ENCODE data around the gene CKS2.
"Not testable (repeated sequence)": the region's sequence is repeated elsewhere in the genome, so short reads cannot be mapped to it uniquely, and the experiment has no call there.

The CKS2 gene

DNA sequence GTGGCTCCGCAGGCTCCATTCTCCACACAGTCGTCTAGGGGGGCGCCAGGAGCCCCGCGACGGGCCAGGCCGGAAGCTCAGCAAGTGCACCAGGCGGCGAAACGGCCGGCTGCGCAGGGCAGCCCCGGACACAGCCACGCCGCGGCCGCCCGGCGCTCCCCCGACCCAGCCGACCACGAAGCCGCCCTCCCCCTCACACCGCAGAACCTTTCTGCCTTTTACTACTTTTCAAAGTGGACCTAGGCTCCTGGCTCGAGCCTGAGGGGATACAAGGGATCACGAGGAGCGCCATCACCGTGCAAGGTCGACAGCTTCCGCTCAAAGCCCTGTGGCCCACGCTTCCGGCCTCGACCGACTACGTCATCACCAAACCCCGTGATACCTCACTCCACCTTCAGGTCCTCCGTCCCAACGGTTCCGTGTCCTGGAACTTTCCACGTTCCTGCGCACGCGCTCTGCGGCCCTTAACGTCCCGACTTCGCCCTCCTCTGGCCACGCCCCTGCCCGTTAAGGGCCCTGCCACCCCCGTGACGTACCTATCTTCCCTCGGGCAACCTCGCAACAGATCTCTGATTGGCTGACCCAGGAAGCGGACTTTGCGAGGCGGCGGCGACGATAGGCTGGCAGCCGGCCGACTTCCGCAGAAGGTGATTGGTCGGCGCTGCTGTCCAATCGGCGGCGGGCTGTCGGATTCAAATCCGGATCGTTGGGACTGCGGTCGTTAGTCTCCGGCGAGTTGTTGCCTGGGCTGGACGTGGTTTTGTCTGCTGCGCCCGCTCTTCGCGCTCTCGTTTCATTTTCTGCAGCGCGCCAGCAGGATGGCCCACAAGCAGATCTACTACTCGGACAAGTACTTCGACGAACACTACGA is at the start of gene CKS2:
CKS2 (plus strand) TSS at position 721 of the 871 bp plus-strand sequence; CDS start at position 819, 98 bp downstream.
- DNase-seq (ENCODE audit: low read depth, low spot score) = peak; percentile 99

DNA sequence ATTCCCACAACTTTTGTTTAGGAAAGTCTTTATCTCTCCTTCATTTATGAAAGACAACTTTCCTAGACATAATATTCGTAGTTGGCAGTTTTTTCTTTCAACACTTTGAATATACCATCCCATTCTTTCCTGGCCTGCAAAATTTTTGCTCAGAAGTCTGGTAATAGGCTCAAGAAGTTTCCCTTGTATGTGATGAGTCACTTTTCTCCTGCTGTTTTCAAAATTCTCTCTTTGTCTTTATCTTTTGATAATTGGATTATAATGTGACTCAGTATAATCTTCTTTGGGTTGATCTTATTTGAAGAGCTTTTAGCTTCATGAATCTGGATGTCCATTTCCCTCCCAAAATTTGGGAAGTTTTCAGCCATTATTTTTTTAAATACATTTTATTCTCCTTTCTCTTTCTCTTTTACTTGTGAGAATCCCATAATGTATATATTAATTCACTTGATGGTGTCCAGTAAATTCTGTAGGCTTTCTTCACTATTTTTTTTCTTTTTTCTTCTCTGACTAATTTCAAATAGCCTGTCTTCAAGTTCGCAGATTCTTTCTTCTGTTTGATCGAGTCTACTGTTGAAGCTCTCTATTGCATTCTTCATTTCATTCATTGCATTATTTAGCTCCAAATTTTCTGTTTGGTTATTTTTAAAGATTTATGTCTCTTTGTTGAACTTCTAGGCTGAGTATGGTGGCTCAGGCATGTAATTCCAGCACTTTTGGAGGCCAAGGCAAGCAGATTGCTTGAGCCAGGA is 37.3 kb upstream of the CKS2 start:
- DNase-seq (ENCODE audit: low read depth, low spot score) = no peak

DNA sequence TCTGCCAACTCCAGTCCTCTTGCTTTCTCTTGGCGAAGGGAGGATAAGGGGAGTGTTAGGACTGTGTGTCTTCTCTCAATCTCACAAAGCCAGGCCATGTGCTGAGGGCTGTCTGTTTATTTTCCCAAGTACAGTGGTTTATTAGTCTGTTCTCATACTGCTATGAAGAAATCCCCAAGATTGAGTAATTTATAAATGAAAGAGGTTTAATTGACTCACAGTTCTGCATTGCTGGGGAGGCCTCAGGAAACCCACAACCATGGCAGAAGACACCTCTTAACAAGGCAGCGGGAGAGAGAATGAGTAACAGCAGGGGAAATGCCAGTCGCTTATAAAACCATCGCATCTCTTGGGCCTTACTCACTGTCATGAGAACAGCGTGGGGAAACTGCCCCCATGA is 36.2 kb upstream of the CKS2 start:
- DNase-seq (ENCODE audit: low read depth, low spot score) = no peak

DNA sequence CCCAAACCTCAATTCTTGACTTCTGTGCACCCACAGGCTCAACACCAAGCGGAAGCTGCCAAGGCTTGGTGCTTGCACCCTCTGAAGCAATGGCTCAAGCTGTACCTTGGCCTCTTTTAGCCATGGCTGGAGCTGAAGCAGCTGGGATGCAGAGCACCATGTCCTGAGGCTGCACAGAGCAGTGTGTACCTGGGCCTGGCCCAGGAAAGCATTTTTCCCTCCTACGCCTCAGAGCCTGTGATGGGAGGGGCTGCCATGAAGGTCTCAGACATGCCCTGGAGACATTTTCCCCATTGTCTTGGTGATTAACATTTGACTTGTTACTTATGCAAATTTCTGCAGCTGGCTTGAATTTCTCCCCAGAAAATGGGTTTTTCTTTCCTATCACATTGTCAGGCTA is 35.0 kb upstream of the CKS2 start:
- not testable (repeated sequence) for DNase-seq (ENCODE audit: low read depth, low spot score)

DNA sequence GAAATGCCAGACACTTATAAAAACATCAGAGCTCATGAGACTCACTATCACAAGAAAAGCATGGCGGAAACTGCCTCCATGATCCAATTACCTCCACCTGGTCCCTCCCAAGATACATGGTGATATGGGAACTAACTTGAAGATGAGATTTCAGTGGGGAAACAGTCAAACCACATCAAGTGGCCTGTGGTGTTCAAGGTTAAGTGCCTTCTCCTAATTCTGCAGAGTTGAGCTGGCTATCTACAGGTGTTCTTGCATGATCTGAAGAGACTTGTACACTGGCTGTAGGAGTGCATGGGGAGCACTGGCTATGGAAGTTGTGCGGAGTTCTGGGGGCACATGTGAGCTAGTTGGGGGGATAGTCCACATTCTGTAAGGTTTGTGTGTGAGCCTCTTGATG is 34.0 kb upstream of the CKS2 start:
- DNase-seq (ENCODE audit: low read depth, low spot score) = no peak

DNA sequence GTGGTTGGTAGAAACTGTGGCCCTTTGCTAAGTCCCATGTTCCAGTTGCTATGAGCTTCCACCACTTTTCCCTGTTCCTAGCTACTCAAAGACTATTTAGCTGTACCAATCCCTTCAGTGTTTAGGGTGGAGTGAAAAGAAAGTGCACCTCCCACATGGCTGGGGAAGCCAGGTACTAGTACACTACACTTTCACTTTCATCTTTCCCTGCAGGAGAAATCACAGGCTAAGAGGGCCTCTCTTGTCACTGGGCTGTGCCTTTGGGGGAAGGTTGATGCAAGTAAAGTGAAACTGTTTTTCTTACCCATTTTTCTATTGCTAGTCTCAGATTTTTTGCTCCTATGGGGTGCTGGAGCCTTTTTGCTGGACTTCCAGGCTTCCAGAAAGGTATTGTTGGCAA is 33.5 kb upstream of the CKS2 start:
- DNase-seq (ENCODE audit: low read depth, low spot score) = no peak

DNA sequence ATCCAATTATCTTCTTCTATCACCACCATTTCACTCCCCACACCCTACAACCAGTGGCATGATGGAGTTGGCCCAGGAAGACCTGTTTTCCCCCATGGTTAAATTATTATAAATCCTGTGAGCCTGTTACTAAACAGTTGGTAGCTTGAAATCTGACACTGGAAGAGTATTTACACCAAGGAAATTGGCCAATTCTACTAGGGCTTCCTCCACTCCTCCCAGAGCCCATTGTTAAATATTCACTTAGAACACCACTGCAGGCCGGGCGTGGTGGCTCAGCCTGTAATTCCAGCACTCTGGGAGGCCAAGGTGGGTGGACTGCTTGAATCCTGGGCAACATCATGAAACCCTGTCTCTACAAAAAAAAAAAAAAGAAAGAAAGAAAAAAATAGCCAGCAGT is 32.4 kb upstream of the CKS2 start:
- no peak for DNase-seq (ENCODE audit: low read depth, low spot score)

DNA sequence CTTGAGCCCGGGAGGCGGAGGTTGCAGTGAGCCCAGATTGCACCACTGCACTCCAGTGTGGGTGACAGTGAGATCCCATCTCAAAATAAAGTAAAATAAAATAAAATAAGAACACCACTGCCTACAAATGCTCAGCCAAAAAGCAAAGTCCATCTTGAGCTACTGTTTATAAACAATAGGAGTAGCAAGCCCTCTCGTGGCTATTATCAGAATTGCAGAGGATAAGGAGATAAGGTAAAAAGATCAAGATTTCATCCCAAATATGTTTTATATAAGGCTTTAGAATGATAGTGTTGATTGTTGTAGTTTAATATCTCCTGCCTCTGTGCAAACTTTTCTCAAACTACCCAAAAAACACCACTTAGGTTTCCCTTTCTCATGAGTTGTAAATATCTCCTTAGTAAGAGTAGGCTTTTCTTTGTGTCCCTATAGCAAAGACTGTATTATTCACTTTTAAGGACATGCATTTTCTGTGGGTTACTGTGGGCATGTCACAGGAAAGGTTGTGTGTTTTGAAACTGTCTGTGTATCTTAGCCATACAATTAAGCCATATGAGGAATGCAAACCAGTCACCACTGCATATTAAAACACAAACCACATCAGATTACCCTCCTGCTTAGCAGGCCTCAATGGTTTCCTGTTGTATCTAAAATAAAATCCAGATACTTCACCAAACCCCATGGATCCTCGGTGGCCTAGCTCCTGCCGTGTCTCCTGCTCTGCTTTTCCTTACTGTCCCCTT is 31.8 kb upstream of the CKS2 start:
- no peak for DNase-seq (ENCODE audit: low read depth, low spot score)

DNA sequence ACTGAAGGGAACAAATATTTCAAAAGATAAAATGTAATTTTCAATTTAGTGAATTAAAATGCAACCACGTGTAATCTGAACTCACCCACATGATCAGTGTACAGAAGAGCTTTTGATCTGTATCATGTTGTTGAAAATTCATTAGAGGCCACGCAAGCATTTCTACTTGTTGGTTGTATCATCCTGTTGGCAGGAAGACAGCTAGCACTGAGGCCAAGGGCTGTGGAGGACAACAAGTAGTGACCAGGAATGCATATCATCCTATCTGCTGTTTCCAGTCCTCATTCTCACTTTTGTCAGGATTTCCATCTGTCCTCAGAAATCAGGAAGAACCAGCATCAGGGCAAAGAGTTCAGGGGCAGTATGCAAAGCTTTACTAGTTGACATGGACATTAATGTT is 29.9 kb upstream of the CKS2 start:
- DNase-seq (ENCODE audit: low read depth, low spot score) = no peak

DNA sequence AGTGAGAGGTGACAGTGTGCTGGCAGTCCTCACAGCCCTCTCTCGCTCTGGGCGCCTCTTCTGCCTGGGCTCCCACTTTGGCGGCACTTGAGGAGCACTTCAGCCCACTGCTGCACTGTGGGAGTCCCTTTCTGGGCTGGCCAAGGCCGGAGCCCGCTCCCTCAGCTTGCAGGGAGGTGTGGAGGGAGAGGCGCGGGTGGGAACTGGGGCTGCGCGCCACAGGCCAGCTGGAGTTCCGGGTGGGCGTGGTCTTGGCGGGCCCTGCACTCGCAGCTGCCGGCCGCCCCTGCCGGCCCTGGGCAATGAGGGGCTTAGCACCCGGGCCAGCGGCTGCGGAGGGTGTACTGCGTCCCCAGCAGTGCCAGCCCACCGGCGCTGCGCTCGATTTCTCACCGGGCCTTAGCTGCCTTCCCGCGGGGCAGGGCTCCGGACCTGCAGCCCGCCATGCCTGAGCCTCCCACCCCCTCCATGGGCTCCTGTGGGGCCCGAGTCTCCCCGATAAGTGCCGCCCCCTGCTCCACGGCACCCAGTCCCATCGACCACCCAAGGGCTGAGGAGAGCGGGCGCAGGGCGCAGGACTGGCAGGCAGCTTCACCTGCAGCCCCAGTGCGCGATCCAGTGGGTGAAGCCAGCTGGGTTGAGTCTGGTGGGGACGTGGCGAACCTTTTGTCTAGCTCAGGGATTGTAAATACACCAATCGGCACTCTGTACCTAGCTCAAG is 28.6 kb upstream of the CKS2 start:
- DNase-seq (ENCODE audit: low read depth, low spot score) = not testable (repeated sequence)

DNA sequence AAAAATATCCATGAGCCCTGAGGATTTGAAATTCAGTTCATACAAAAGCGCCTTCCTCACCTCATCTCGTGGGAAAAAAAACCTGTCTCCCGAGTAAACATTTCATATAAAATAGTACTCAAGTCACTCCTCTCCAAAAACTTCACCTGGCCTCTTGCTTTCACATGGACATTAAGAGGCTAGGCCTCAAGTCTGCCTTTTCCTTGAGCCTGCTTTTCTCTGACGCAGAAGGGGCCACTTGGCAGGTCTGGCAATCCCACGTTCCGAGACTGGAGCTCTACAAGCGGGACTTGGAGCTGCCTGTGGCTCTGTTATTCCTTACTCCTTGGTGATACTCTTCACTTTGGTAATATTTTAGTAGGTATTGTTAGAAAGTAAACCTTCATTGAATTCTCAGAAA is 26.9 kb upstream of the CKS2 start:
- no peak for DNase-seq (ENCODE audit: low read depth, low spot score)

DNA sequence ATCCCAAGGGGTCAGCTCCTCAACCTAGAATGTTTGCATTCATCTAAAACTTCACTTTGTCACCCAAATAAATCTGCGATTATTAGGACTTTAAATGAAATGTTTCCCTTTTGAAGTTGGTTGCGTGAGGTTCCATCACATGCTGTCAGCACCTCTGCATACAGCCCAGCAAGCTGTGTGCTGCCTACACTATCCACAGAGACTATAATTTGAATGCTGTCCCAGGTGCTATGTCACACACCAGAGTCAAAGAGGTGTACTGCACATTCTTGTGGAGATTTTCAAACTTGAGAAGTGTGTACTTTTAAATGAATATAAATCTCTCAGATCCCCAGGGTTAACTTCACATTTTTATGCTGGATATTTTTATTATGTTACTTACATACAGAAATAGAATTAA is 19.3 kb upstream of the CKS2 start:
- no peak for DNase-seq (ENCODE audit: low read depth, low spot score)

DNA sequence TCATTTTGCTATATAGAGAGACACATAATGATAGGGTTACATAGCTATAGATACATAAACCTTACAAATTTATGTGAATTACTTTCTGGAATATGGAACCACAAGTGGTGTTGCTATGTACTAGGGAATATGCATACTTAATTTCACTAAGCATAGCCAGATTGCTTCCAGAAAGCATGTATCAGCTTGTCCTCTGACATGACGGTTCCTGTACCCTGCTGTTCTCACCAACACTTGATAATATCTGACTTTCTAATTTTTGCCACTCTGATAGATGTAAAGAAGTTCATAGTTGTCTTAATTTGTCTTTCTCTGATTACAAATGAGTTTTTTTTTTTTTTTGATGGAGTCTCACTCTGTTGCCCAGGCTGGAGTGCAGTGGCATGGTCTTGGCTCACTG is 18.0 kb upstream of the CKS2 start:
- no peak for DNase-seq (ENCODE audit: low read depth, low spot score)

DNA sequence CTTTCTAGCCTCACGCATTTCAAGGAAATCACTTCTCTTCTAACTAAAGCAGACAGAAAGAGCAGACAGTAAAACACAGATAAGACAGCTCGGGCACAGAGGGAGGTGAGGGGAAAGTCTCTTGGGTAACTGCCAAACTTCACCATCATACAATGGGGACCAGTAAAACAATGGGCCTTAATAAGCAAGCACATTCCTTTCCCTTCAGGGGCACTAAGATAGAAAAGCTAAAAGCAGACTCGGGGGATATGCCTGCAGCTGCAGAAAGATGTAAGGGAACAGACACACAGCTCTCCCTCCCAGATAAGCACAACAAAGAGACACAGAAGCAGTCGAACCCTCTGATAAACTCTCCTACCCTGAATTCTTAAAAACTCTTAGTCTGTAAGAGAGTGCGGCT is 15.6 kb upstream of the CKS2 start:
- DNase-seq (ENCODE audit: low read depth, low spot score) = no peak

DNA sequence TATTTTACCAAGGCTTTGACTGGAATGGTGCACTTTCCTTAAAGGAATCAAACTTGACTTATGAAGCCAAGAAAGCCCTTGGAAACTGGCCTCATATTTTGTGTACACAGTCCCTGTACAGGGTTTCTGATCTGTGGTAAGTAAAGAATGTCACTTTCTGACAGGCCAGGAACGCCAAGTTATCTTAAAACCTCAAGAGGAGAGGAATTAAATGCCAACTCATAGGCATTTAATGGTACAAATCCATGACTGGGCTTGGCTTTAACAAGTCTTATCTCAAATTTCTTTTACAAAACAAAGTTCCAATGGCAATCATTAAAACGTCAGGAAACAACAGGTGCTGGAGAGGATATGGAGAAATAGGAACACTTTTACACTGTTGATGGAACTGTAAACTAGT is 9.0 kb upstream of the CKS2 start:
- not testable (repeated sequence) for DNase-seq (ENCODE audit: low read depth, low spot score)

DNA sequence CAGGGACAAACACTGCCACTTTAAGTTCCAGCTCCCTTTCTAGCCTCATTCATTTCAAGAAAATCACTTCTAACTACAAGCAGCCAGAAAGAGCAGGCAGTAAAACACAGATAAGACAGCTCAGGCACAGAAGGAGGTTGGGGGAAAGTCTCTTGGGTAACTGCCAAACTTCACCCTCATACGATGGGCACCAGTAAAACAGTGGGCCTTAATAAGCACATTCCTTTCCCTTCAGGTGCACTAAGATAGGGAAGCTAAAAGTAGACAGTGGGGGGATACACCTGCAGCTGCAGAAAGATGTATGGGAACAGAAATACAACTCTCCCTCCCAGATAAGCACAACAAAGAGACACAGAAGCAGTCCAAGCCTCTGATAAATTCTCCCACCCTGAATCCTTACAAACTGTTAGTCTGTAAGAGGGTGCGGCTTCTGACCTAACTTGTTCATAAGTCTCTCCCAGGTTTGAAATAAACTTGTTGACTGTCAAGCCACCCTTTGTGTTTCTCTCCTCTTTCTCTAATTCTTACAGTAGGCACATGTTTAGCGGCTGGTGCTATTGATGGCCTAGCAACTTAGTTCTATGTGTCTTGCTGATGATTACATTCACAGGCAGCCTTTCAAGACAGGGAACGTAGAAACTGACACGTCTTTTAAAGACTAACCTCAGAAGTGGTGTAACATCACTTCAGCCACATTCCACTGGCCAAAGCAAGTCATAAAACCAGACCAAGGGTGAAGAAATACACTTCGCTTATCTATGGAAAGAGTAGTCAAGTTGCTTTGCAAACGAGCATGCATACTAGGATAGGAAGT is 6.8 kb upstream of the CKS2 start:
- DNase-seq (ENCODE audit: low read depth, low spot score) = no peak

DNA sequence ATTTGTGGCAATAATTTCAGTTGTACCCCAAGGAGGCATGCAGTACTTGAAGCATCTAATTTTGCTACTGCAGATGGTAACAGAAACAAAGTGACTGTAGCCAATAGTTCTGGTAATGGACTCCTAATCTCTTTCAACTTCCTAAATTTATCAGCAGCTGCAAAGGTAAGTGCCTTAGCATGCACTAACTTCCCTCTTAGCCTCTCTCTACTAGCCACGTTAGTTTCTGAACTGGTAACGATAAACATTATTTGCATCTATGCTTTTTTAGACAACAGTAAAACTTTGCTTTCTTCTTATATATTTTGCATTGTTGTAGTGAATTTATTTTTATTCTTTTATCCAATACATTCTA is 6.2 kb upstream of the CKS2 start:
- no peak for DNase-seq (ENCODE audit: low read depth, low spot score)

DNA sequence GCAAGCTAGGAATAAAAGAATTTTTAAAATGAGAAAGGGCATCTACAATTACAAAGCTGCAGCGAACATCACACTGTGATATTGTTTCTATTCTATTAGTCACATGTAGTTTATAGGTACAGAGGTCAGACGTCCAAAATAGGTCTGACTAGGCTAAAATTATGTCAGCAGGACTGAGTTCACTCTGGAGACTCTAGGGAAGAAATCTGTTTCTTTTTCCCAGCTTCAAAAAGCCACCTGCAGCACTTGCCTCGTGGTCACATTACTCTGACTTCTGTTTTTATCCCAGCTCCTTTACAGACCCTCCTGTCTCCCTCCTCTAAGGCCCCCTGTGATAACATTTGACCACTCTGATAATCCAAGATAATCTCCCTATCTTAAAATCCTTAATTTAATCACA is 5.1 kb upstream of the CKS2 start:
- no peak for DNase-seq (ENCODE audit: low read depth, low spot score)

DNA sequence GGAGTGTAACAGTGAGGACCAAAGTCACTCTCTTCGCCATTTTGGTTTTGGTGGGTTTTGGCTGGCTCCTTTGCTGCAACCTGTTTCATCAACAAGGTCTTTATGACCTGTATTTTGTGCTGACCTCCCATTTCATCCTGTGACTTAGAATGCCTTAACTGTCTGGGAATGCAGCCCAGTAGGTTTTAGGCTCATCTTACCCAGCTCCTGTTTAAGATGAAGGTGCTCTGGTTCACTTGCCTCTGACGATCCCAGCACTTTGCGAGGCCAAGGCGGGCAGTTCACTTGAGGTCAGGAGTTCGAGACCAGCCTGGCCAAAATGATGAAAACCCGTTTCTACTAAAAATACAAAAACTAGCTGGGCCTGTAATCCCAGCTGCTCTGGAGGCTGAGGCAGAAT is 1.8 kb upstream of the CKS2 start:
- no peak for DNase-seq (ENCODE audit: low read depth, low spot score)

DNA sequence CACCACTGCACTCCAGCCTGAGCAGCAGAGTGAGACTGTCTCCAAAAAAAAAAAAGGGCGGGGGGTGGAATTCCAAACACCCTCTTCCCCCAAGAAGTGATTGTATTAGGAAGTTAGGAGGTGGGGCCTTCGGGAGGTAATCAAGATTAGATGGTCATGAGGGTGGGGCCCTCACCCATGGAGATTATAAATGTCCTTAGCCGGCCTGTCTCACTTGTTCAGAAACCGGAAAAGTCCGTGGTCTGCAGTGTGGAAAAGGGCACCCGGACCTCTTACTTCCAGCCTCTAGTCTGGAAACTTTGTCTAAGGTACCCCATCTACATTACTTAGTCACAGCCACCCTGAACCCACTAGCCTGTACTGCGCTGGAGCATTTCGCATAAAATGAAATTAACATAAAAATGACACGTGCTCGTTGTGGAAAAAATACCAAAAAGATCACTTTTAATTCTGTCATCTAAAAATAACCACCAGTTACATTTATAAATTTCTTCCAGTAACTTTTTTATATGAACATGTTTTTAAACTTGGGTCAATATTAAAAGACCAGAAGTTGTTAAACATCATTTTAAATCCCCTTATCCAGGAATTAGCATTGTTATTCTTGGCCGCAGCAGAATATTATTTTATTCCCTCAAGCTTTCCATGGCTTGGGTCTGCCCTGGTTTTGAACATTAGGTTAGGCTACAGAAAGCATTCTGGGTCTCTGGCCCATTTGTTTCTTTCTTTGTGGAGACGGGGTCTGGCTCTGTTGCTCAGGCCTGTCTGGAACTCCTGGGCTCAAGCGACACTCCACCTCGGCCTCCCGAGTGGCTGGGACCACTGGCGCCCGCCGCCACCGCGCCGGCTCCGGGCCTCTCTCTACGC is 1.2 kb upstream of the CKS2 start:
- DNase-seq (ENCODE audit: low read depth, low spot score) = no peak
